Endothelial cell of umbilical vein (primary cell): Measurements from ENCODE around the gene CCDC38. TPM values are rescaled to one million over a fixed set of nuclear protein-coding genes. Genes with fewer than 3 reads are reported as not detected.

Source experiments
- BruUV-seq: library from RNA; stranded (reverse); fragments of 400-500 nt; replicated peaks from 2 replicates; lab custom pipeline; 2021; lab: Mats Ljungman, UMichigan
- CTCF ChIA-PET: fragments of 300-600, 350-600 bp; sonication (Branson Sonifier 250); formaldehyde crosslinking; loops from one replicate; lab custom pipeline; 2021; ENCODE audit warnings: antibody characterized with exemption, inconsistent platforms; lab: Charles Lee
- POLR2A ChIA-PET: fragments of 300-600, 350-600 bp; sonication (Branson Sonifier 250); formaldehyde crosslinking; loops from one replicate; lab custom pipeline; 2021; ENCODE audit warnings: antibody characterized with exemption, inconsistent platforms; lab: Charles Lee
- DNase-seq: peaks from one replicate; pipeline ENCODE4 v3.0.0-alpha.2; 2011; ENCODE audit warnings: low read depth, low spot score
- FAIRE-seq: peaks from 2 replicates; lab custom pipeline; 2011; peaks lifted over from hg19 to GRCh38; lab: Jason Lieb, UNC
- H2AFZ ChIP-seq: 2 replicates; pipeline ENCODE4 v1.6.0; 2012; ENCODE audit warnings: low read depth, low read length, control low read depth, inconsistent platforms
- H3K27ac ChIP-seq: 2 replicates; pipeline ENCODE4 v1.5.1; 2011; ENCODE audit warnings: low read depth, mild to moderate bottlenecking, control low read depth, low read length, moderate library complexity; ENCODE audit not compliant: insufficient read depth
- H3K27me3 ChIP-seq, 2 experiments: 2 replicates each; pipeline versions ENCODE4 v1.6.0 to v1.6.1; 2011; ENCODE audit warnings: low read length in 2 of 2, mixed read lengths in 1 of 2; ENCODE audit not compliant: control insufficient read depth in 2 of 2, insufficient read depth in 2 of 2
- H3K36me3 ChIP-seq, 2 experiments: 2 replicates in 1 of 2; 3 replicates in 1 of 2; pipeline ENCODE4 v1.5.1; 2011; ENCODE audit warnings: low read length in 2 of 2, mild to moderate bottlenecking in 1 of 2, moderate library complexity in 1 of 2; ENCODE audit not compliant: control insufficient read depth in 2 of 2, insufficient read depth in 2 of 2; ENCODE audit errors: extremely low read depth in 1 of 2
- H3K4me1 ChIP-seq: 3 replicates; pipeline ENCODE4 v1.5.1; 2011; ENCODE audit warnings: mild to moderate bottlenecking, low read length; ENCODE audit not compliant: control insufficient read depth, insufficient read depth; ENCODE audit errors: extremely low read depth
- H3K4me2 ChIP-seq: 2 replicates; pipeline ENCODE4 v1.6.1; 2011; ENCODE audit warnings: low read length, control low read depth, mixed read lengths; ENCODE audit not compliant: insufficient read depth
- H3K4me3 ChIP-seq, 3 experiments: fragments of 200-600 bp in 1 of 3; sonication (generic), shearing (Covaris generic) in 1 of 3; replicated peaks in 1 of 3; 2 replicates each; pipeline ENCODE4 v1.5.1; 2011 to 2016; ENCODE audit warnings: control low read depth in 3 of 3, low read length in 3 of 3, mild to moderate bottlenecking in 2 of 3, inconsistent platforms in 1 of 3, low read depth in 1 of 3, moderate library complexity in 1 of 3; ENCODE audit not compliant: insufficient read depth in 1 of 3
- H3K79me2 ChIP-seq: 2 replicates; pipeline ENCODE4 v1.6.0; 2012; ENCODE audit warnings: low read length, inconsistent platforms; ENCODE audit not compliant: control insufficient read depth, insufficient read depth
- H3K9ac ChIP-seq: replicated peaks from 2 replicates; pipeline ENCODE3; 2011; ENCODE audit warnings: low read length, control low read depth; ENCODE audit not compliant: insufficient read depth; ENCODE audit errors: extremely low read depth
- H3K9me1 ChIP-seq: replicated peaks from 3 replicates; pipeline ENCODE4 v1.6.0; 2011; ENCODE audit warnings: mild to moderate bottlenecking, low read length; ENCODE audit not compliant: control insufficient read depth, insufficient read depth; ENCODE audit errors: extremely low read depth
- H3K9me3 ChIP-seq: replicated peaks from 2 replicates; pipeline ENCODE4 v1.5.1; 2012; ENCODE audit warnings: low read length, inconsistent platforms; ENCODE audit not compliant: control insufficient read depth, insufficient read depth
- H4K20me1 ChIP-seq: replicated peaks from 2 replicates; pipeline ENCODE3; 2011; ENCODE audit warnings: mild to moderate bottlenecking, low read length; ENCODE audit not compliant: control insufficient read depth, insufficient read depth; ENCODE audit errors: extremely low read depth
- CTCF ChIP-seq, 2 donors: IDR thresholded peaks; 1 replicate in 1 of 2; 2 replicates in 1 of 2; pipeline ENCODE4 v1.5.1; 2011; ENCODE audit warnings: low read length in 2 of 2, mild to moderate bottlenecking in 2 of 2, moderate library complexity in 2 of 2, control low read depth in 1 of 2, inconsistent platforms in 1 of 2, low read depth in 1 of 2; ENCODE audit not compliant: insufficient read depth in 1 of 2; ENCODE audit errors: extremely low read depth in 1 of 2
- EZH2 ChIP-seq: IDR thresholded peaks from 2 replicates; pipeline ENCODE4 v1.6.1; 2012; ENCODE audit warnings: borderline replicate concordance, low read depth, mild to moderate bottlenecking, moderate library complexity, low read length, inconsistent platforms; ENCODE audit not compliant: severe bottlenecking
- FOS ChIP-seq: IDR thresholded peaks from 2 replicates; pipeline ENCODE4 v1.6.1; 2011; ENCODE audit warnings: mild to moderate bottlenecking, low read length, moderate library complexity, borderline replicate concordance; ENCODE audit not compliant: insufficient read depth
- GATA2 ChIP-seq: IDR thresholded peaks from 2 replicates; pipeline ENCODE4 v1.7.0; 2011; ENCODE audit warnings: low read depth, mild to moderate bottlenecking, moderate library complexity, mixed read lengths, low read length; ENCODE audit not compliant: insufficient read length, insufficient read depth
- JUN ChIP-seq: IDR thresholded peaks from 2 replicates; pipeline ENCODE4 v1.6.1; 2011; ENCODE audit warnings: borderline replicate concordance, low read depth; ENCODE audit not compliant: insufficient read length, insufficient read depth
- MAX ChIP-seq: IDR thresholded peaks from 2 replicates; pipeline ENCODE4 v1.6.1; 2011; ENCODE audit not compliant: insufficient read depth, insufficient read length
- MYC ChIP-seq: IDR thresholded peaks from one replicate; pipeline ENCODE4 v1.6.1; 2011; ENCODE audit warnings: mild to moderate bottlenecking, low read depth, low read length
- POLR2A ChIP-seq: IDR thresholded peaks from 2 replicates; pipeline ENCODE4 v1.6.1; 2012; ENCODE audit warnings: low read depth, mild to moderate bottlenecking, control low read depth, low read length
- POLR2AphosphoS5 ChIP-seq: IDR thresholded peaks from 2 replicates; pipeline ENCODE4 v1.6.1; 2012; ENCODE audit warnings: low read depth, mild to moderate bottlenecking, control low read depth, low read length, moderate library complexity; ENCODE audit not compliant: insufficient read depth
- dilution Hi-C: fragments of 300-500 bp; cut with MboI; formaldehyde crosslinking; loops from one replicate; pipeline ENCODE4 v1.15.0; 2019; ENCODE audit warnings: low sequenced_read_pairs; ENCODE audit not compliant: extremely low pct_ligation_motif_present
- intact Hi-C: fragments of 100-400 bp; cut with micrococcal nuclease; formaldehyde crosslinking; loops from one replicate; pipeline ENCODE4 v1.10.0; 2022
- polyA plus RNA-seq, 4 experiments: library from polyadenylated mRNA; depleted of rRNA in 3 of 4; stranded (reverse) in 3 of 4; unstranded in 1 of 4; fragments of >200 nt; gene quantifications; 2 replicates each; pipeline versions ENCODE4 v1.2.1 to v1.2.3, GENCODE V29; 2011 to 2012; ENCODE audit warnings: missing spikeins in 1 of 4
- total RNA-seq: library from RNA; stranded (reverse); gene quantifications from 2 replicates; pipeline ENCODE4 v1.2.3, GENCODE V29; 2021

Gene CCDC38
- total and polyA plus RNA-seq, 2 donors (not counting 3 experiments of a cell fraction or from before 2014, with no cell fraction given) = not detected

- no peaks in the 10 kb centered on the region for H3K36me3 ChIP-seq
- H3K4me2 ChIP-seq = no peak overlapping the region
- no peaks in the 10 kb centered on the region for H4K20me1 ChIP-seq
- no peak overlapping the region for H2AFZ ChIP-seq
- ChIA-PET POLR2A (no interaction called here), CTCF (no interaction called here)
- H3K4me3 ChIP-seq = no peak overlapping the region
- H3K27me3 ChIP-seq = peaks cover 8 to 9% of the 10 kb centered on the region in 2 experiments
- no peaks in the 10 kb centered on the region for H3K9me3 ChIP-seq
- dilution Hi-C loops (no loop called here), intact Hi-C loops (no loop called here)
- no peak overlapping the region for H3K27ac ChIP-seq
- BruUV-seq = no TSS peak
- H3K9ac ChIP-seq = no peak overlapping the region
- TF ChIP-seq EZH2 (no peak), JUN (no peak), MAX (no peak), CTCF (IDR thresholded peaks at IDR 0.05; ENCODE audit: extremely low read depth in 1 of 2, insufficient read depth in 1 of 2, low read depth in 1 of 2, low read length in 2 of 2) (no peak), GATA2 (no peak), POLR2AphosphoS5 (no peak), MYC (no peak), POLR2A (no peak), FOS (no peak)
- no peaks in the 10 kb centered on the region for H3K79me2 ChIP-seq
- no peak for FAIRE-seq
- H3K4me1 ChIP-seq = no peaks in the 10 kb centered on the region
- DNase-seq = no peak
- H3K9me1 ChIP-seq = no peaks in the 10 kb centered on the region
Observed at GRCh38 chr12:95976416-95976832, 34.0 kb upstream of the CCDC38 start.
